ENCODE data around the gene SPAG16.

GRCh38 chr2:214096208-214096715 lies 812.0 kb downstream of the SPAG16 start:
- TF ChIP-seq CTCF (IDR thresholded peaks at IDR 0.05) (no peak), POLR2A (IDR thresholded peaks at IDR 0.05) (no peak)

Data from body of pancreas (tissue), 4 donors.